Measurements from ENCODE around the gene MED27.

The MED27 gene

GRCh38 chr9:131963072-131964030, 116.3 kb downstream of the MED27 start:
- H3K4me3 Mint-ChIP-seq, result no peak overlapping the region
- no peaks in the 10 kb centered on the region for H3K9me3 Mint-ChIP-seq
- H3K27ac Mint-ChIP-seq, result no peak overlapping the region
- no peaks in the 10 kb centered on the region for H3K27me3 Mint-ChIP-seq
- H3K36me3 Mint-ChIP-seq, result peaks cover 15% of the 10 kb centered on the region
- peaks cover 5% of the 10 kb centered on the region for H3K4me1 Mint-ChIP-seq

DNA sequence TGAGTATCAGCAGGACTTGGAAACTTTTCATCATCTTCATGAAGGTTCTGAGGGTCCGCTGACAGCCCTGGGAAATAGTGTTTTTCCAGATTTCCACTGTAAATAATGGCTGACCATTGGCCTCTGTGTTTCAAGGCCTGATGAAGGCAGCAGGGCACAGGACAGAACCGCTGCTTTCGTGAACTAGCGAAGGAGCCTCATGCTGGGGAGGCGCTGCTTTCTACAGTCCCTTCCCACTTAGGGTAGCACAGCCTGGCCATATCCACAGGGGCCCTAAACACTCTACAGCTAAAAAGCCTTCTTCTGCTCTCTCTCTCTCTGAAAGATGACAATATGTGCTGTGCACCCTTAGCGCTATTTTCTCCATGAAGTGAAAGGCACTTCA, 118.2 kb downstream of the MED27 start:
- Mint-ChIP-seq H3K36me3 (peaks cover 18% of the 10 kb centered on the region), H3K27ac (no peak overlapping the region), H3K4me1 (peaks cover 1% of the 10 kb centered on the region), H3K27me3 (no peaks in the 10 kb centered on the region), H3K4me3 (no peak overlapping the region), H3K9me3 (no peaks in the 10 kb centered on the region)

- no peaks in the 10 kb centered on the region for H3K9me3 Mint-ChIP-seq
Measured at GRCh38 chr9:131960851-131961495, 118.7 kb downstream of the MED27 start.

GRCh38 chr9:131960311-131960710, 119.4 kb downstream of the MED27 start:
- H3K27me3 Mint-ChIP-seq, result no peaks in the 10 kb centered on the region
- no peak overlapping the region for H3K27ac Mint-ChIP-seq
- H3K9me3 Mint-ChIP-seq, result no peaks in the 10 kb centered on the region
- no peak overlapping the region for H3K4me3 Mint-ChIP-seq
- H3K36me3 Mint-ChIP-seq, result peaks cover 21% of the 10 kb centered on the region
- H3K4me1 Mint-ChIP-seq, result no peaks in the 10 kb centered on the region

More at GRCh38 chr9:131960851-131961495, 118.7 kb downstream of the MED27 start:
- Mint-ChIP-seq H3K36me3 (peaks cover 20% of the 10 kb centered on the region), H3K27me3 (no peaks in the 10 kb centered on the region), H3K4me3 (no peak overlapping the region), H3K27ac (no peak overlapping the region), H3K4me1 (no peaks in the 10 kb centered on the region)

GRCh38 chr9:131959887-131960286, 119.8 kb downstream of the MED27 start:
- Mint-ChIP-seq H3K4me3 (no peak overlapping the region), H3K27ac (no peak overlapping the region), H3K36me3 (peaks cover 23% of the 10 kb centered on the region), H3K4me1 (no peaks in the 10 kb centered on the region), H3K27me3 (no peaks in the 10 kb centered on the region), H3K9me3 (no peaks in the 10 kb centered on the region)

- H3K36me3 Mint-ChIP-seq, result peaks cover 17% of the 10 kb centered on the region
- no peaks in the 10 kb centered on the region for H3K9me3 Mint-ChIP-seq
Measured at GRCh38 chr9:131959056-131959455, 120.6 kb downstream of the MED27 start.

GRCh38 chr9:131954299-131954698, 125.4 kb downstream of the MED27 start:
- Mint-ChIP-seq H3K36me3 (peaks cover 14% of the 10 kb centered on the region), H3K4me3 (no peak overlapping the region), H3K4me1 (no peaks in the 10 kb centered on the region), H3K9me3 (no peaks in the 10 kb centered on the region), H3K27ac (no peak overlapping the region), H3K27me3 (no peaks in the 10 kb centered on the region)

More at GRCh38 chr9:131959056-131959455, 120.6 kb downstream of the MED27 start:
- Mint-ChIP-seq H3K27me3 (no peaks in the 10 kb centered on the region), H3K4me1 (no peaks in the 10 kb centered on the region), H3K27ac (no peak overlapping the region), H3K4me3 (no peak overlapping the region)

DNA sequence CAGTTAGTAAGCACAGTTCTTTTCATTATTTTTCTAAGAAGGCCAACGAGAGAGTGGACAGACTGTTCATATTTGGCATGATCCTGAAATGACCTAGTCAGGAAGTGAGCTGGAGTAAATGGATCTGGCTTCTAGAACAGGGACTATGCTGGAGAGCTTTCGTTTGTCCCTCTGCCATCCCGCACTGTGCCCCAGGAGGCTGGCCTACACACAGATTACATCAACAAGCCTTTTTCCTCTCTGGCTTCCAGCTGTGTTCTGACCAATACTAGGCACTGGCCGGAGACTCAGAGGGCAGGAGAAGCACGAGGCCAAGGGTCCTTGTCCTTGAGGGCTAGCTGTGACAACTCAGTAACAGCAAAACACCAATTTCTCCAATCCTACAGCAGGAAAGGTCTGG, 127.8 kb downstream of the MED27 start:
- Mint-ChIP-seq H3K27me3 (no peaks in the 10 kb centered on the region), H3K4me3 (no peak overlapping the region), H3K27ac (no peak overlapping the region), H3K36me3 (peaks cover 15% of the 10 kb centered on the region), H3K4me1 (no peaks in the 10 kb centered on the region), H3K9me3 (no peaks in the 10 kb centered on the region)

GRCh38 chr9:131951155-131951554, 128.5 kb downstream of the MED27 start:
- no peaks in the 10 kb centered on the region for H3K4me1 Mint-ChIP-seq
- H3K9me3 Mint-ChIP-seq, result no peaks in the 10 kb centered on the region
- H3K36me3 Mint-ChIP-seq, result peaks cover 13% of the 10 kb centered on the region
- no peak overlapping the region for H3K27ac Mint-ChIP-seq
- H3K27me3 Mint-ChIP-seq, result no peaks in the 10 kb centered on the region
- H3K4me3 Mint-ChIP-seq, result no peak overlapping the region

- no peaks in the 10 kb centered on the region for H3K4me1 Mint-ChIP-seq
- H3K27me3 Mint-ChIP-seq, result no peaks in the 10 kb centered on the region
- H3K4me3 Mint-ChIP-seq, result no peak overlapping the region
- no peaks in the 10 kb centered on the region for H3K9me3 Mint-ChIP-seq
- H3K36me3 Mint-ChIP-seq, result peaks cover 13% of the 10 kb centered on the region
- no peak overlapping the region for H3K27ac Mint-ChIP-seq
Measured at GRCh38 chr9:131950487-131950886, 129.2 kb downstream of the MED27 start.

- Mint-ChIP-seq H3K9me3 (no peaks in the 10 kb centered on the region), H3K36me3 (peaks cover 12% of the 10 kb centered on the region), H3K4me1 (no peaks in the 10 kb centered on the region), H3K27ac (no peak overlapping the region), H3K4me3 (no peak overlapping the region), H3K27me3 (no peaks in the 10 kb centered on the region)
Measured at GRCh38 chr9:131946180-131946579, 133.5 kb downstream of the MED27 start.

DNA sequence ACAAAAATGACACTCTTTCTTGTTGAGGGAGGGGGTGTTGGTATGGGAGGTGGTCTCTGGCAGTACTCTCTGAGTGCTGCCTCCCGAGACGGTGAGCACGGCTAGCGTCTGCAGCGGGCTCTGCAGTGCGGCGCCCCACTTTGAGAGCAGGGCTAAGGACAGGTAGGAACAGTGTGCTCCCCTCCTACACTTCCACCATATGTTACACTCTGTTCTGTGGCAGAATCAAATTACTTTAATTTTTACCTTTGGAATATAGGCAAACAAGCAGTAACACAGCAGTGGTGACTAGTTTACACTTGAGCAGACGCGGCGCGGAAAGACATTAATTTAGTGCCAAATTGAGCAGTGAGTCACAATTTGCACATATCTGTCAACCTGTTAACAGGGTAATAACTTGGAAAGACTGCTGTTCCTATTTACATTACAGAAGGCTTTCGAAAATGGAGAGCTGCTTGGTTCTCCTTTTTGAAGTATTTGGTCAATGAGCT, 136.3 kb downstream of the MED27 start:
- peaks cover 11% of the 10 kb centered on the region for H3K36me3 Mint-ChIP-seq
- H3K27me3 Mint-ChIP-seq, result no peaks in the 10 kb centered on the region
- H3K4me1 Mint-ChIP-seq, result no peaks in the 10 kb centered on the region
- H3K4me3 Mint-ChIP-seq, result no peak overlapping the region
- H3K9me3 Mint-ChIP-seq, result no peaks in the 10 kb centered on the region
- no peak overlapping the region for H3K27ac Mint-ChIP-seq

DNA sequence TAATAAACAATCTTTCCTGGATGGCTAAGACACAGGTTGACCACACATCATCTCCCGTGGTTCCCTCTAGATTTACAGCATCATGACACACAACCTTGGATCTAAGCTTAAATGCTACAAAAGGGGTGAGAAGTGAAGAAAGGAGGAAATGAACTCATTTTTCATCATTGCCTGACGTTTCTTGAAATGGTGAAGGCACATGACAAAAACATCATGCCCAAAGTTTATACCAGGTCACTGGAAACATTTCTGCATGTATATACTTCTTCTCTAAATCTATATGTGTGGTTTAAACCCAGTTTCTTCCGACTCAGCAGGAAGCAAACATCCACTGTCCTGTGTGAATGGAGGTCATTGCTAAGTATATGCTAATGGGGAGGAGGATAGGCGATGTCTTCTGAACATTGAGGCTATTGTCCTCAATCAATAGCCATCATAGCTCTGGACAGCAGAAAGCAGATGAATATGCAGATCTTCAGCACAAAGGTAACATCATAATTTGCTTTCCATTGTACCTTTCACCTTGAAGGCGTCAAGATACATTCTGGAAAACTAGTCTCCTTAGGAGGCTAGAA, 137.4 kb downstream of the MED27 start:
- H3K27ac Mint-ChIP-seq, result no peak overlapping the region
- peaks cover 21% of the 10 kb centered on the region for H3K36me3 Mint-ChIP-seq
- H3K4me1 Mint-ChIP-seq, result no peaks in the 10 kb centered on the region
- no peaks in the 10 kb centered on the region for H3K9me3 Mint-ChIP-seq
- H3K4me3 Mint-ChIP-seq, result no peak overlapping the region
- H3K27me3 Mint-ChIP-seq, result no peaks in the 10 kb centered on the region

DNA sequence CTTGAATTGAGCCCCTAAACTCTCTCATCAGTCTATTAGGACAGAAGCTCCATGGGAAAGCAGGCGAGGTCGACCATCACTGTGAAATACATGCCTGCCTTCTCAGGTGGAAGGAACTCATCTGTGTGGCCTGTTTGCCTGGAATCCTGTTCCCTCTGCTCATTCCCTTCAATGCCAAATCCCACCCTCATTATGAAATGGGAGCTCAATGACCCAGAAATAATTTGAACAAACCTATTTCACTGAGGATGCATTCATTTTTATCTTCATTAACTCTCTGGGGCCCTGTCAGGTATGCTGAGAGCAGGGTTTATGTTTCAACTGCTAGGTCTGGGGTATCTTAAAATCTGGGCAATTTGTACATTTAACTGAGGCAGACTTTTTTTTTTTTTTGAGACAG, 142.2 kb downstream of the MED27 start:
- no peak overlapping the region for H3K27ac Mint-ChIP-seq
- no peak overlapping the region for H3K4me3 Mint-ChIP-seq
- H3K4me1 Mint-ChIP-seq, result peaks cover 6% of the 10 kb centered on the region
- no peaks in the 10 kb centered on the region for H3K9me3 Mint-ChIP-seq
- H3K36me3 Mint-ChIP-seq, result peaks cover 30% of the 10 kb centered on the region
- H3K27me3 Mint-ChIP-seq, result no peaks in the 10 kb centered on the region

GRCh38 chr9:131936929-131937328, 142.7 kb downstream of the MED27 start:
- Mint-ChIP-seq H3K4me1 (peaks cover 6% of the 10 kb centered on the region), H3K36me3 (peaks cover 30% of the 10 kb centered on the region), H3K4me3 (no peak overlapping the region), H3K27ac (no peak overlapping the region), H3K27me3 (no peaks in the 10 kb centered on the region), H3K9me3 (no peaks in the 10 kb centered on the region)

DNA sequence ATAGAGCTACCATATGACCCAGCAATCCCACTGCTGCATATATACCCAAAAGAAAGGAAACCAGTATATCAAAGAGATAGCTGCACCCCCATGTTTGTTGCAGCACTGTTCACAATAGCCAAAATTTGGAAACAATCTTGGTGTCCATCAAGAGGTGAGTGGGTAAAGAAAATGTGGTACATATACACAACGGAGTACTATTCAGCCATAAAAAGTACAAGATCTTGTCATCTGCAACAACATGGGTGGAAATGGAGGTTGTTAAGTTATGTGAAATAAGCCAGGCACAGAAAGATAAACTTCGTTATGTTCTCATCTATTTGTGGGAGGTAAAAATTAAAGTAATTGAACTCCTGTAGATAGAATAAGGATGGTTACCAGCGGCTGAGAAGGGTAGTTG, 145.0 kb downstream of the MED27 start:
- Mint-ChIP-seq H3K4me1 (peaks cover 10% of the 10 kb centered on the region), H3K27ac (no peak overlapping the region), H3K36me3 (peaks cover 35% of the 10 kb centered on the region), H3K27me3 (no peaks in the 10 kb centered on the region), H3K4me3 (no peak overlapping the region), H3K9me3 (no peaks in the 10 kb centered on the region)

Data from activated naive CD4-positive, alpha-beta T cell treated with anti-CD3 and anti-CD28 coated beads, Interleukin-2, amount 50 U/mL, for 24 hours (primary cell).